HUES6 (cell line): ENCODE results near the gene DISC1.
"Not testable (repeated sequence)": the region's sequence is repeated elsewhere in the genome, so short reads cannot be mapped to it uniquely, and the experiment has no call there.

ENCODE experiments used
- H3K27ac ChIP-seq: 2 replicates; pipeline ENCODE4 v1.7.0; 2013; ENCODE audit warnings: low read depth, mild to moderate bottlenecking, low read length, inconsistent platforms
- H3K27me3 ChIP-seq: 2 replicates; pipeline ENCODE4 v1.6.1; 2013; ENCODE audit warnings: low read length; ENCODE audit not compliant: control insufficient read depth, insufficient read depth
- H3K36me3 ChIP-seq: 2 replicates; pipeline ENCODE4 v1.6.1; 2013; ENCODE audit warnings: low read length; ENCODE audit not compliant: control insufficient read depth, insufficient read depth
- H3K4me1 ChIP-seq: 2 replicates; pipeline ENCODE4 v1.6.1; 2013; ENCODE audit warnings: low read length; ENCODE audit not compliant: control insufficient read depth, insufficient read depth
- H3K4me3 ChIP-seq: 2 replicates; pipeline ENCODE4 v1.5.1; 2013; ENCODE audit warnings: low read depth, low read length
- H3K9ac ChIP-seq: one replicate; pipeline ENCODE4 v1.6.1; 2013; ENCODE audit warnings: mild to moderate bottlenecking, low read length
- H3K9me3 ChIP-seq: 2 replicates; pipeline ENCODE4 v1.6.1; 2013; ENCODE audit warnings: low read depth, low read length; ENCODE audit not compliant: control insufficient read depth, insufficient read depth

DISC1 gene

GRCh38 chr1:231949277-231950091, 322.9 kb downstream of the DISC1 start:
- Histone ChIP-seq H3K4me3 (no peak overlapping the region), H3K9me3 (0 out of 2 replicates have a peak, but pooled peaks cover 3% of the 10 kb centered on the region), H3K36me3 (no peaks in the 10 kb centered on the region), H3K27ac (no peak overlapping the region), H3K27me3 (no peaks in the 10 kb centered on the region), H3K4me1 (peaks cover 10% of the 10 kb centered on the region), H3K9ac (no peak overlapping the region)

GRCh38 chr1:231950331-231951128, 323.9 kb downstream of the DISC1 start:
- H3K9ac ChIP-seq = no peak overlapping the region
- H3K27ac ChIP-seq = no peak overlapping the region
- H3K9me3 ChIP-seq = 0 out of 2 replicates have a peak, but pooled peaks cover 3% of the 10 kb centered on the region
- no peak overlapping the region for H3K4me3 ChIP-seq
- H3K4me1 ChIP-seq = peaks cover 10% of the 10 kb centered on the region
- H3K27me3 ChIP-seq = no peaks in the 10 kb centered on the region
- H3K36me3 ChIP-seq = no peaks in the 10 kb centered on the region

DNA sequence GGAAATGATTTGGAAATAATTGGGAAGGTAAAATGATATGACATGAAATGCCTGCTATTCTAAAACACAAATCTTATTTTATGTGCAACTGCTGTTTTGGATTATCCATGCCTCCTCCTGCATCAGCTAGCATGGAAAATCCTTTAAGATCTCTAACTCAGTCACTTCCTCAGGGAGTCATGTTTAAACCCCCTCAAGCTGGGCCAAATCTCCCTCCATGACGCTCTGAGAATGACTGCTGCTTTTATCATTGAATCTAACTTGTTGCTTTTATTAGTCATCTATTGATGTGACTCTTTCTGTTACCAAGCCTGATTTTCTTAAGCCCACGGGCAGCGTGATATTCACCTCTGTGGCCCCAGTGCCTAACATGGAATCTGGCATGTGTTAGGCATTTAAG, 324.8 kb downstream of the DISC1 start:
- H3K4me3 ChIP-seq = no peak overlapping the region
- no peaks in the 10 kb centered on the region for H3K27me3 ChIP-seq
- H3K4me1 ChIP-seq = peaks cover 10% of the 10 kb centered on the region
- no peak overlapping the region for H3K27ac ChIP-seq
- H3K9ac ChIP-seq = no peak overlapping the region
- 0 out of 2 replicates have a peak, but pooled peaks cover 3% of the 10 kb centered on the region for H3K9me3 ChIP-seq
- no peaks in the 10 kb centered on the region for H3K36me3 ChIP-seq

GRCh38 chr1:231952154-231952553, 325.6 kb downstream of the DISC1 start:
- Histone ChIP-seq H3K9me3 (peaks cover 3% of the 10 kb centered on the region; the same call in 1 of the 2 replicates), H3K27me3 (no peaks in the 10 kb centered on the region), H3K27ac (no peak overlapping the region), H3K4me1 (peaks cover 10% of the 10 kb centered on the region), H3K9ac (no peak overlapping the region), H3K4me3 (no peak overlapping the region), H3K36me3 (no peaks in the 10 kb centered on the region)

GRCh38 chr1:231953660-231954059, 327.1 kb downstream of the DISC1 start:
- Histone ChIP-seq H3K9me3 (peaks cover 3% of the 10 kb centered on the region; the same call in 1 of the 2 replicates), H3K4me3 (no peak overlapping the region), H3K27me3 (no peaks in the 10 kb centered on the region), H3K36me3 (no peaks in the 10 kb centered on the region), H3K4me1 (peaks cover 10% of the 10 kb centered on the region), H3K27ac (no peak overlapping the region), H3K9ac (no peak overlapping the region)

DNA sequence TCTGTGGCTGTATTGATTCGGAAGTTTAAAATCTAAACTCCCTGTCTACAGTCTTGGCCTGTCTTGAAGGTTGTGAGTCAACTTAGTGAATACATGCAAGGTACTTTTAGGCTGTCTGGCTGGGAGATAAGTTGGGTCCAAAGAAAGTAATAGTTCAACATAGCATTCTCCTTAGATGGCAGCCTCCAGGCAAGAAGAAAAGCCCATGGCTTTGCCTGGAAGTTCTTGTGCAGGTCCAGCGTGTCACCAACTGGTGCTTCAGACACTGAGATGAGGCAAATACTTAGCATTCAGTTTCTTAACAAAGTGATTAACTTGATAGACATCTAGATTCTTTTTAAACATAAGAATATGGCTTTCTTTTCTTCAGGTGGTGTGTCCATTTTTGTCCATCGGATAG, 328.2 kb downstream of the DISC1 start:
- H3K36me3 ChIP-seq = no peaks in the 10 kb centered on the region
- no peak overlapping the region for H3K4me3 ChIP-seq
- H3K9ac ChIP-seq = no peak overlapping the region
- H3K9me3 ChIP-seq = peaks cover 3% of the 10 kb centered on the region; the same call in 1 of the 2 replicates
- H3K4me1 ChIP-seq = peaks cover 4% of the 10 kb centered on the region; the same call in 1 of the 2 replicates
- H3K27ac ChIP-seq = no peak overlapping the region
- H3K27me3 ChIP-seq = no peaks in the 10 kb centered on the region

DNA sequence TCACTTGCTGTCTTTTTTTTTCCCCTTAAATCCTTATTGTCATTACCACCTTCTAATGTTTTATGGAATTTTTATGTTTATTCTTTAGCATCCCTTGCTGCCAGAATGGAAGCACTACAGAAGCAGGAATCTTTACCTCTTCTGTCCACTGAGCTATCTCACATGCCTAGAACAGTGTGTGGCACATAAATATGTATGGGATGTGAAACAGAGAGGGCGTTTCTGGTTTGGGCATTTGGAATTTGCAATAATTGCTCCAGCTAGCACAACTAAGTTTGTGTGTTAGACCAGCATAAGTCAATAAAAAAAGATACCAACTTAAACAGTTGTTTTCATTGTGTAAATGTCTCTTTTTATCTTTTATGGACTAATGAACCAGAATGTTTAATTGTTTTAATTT, 330.8 kb downstream of the DISC1 start:
- H3K4me1 ChIP-seq = no peaks in the 10 kb centered on the region
- no peaks in the 10 kb centered on the region for H3K27me3 ChIP-seq
- no peak overlapping the region for H3K27ac ChIP-seq
- no peaks in the 10 kb centered on the region; the same call in 1 of the 2 replicates for H3K9me3 ChIP-seq
- H3K4me3 ChIP-seq = no peak overlapping the region
- no peaks in the 10 kb centered on the region for H3K36me3 ChIP-seq
- no peak overlapping the region for H3K9ac ChIP-seq

DNA sequence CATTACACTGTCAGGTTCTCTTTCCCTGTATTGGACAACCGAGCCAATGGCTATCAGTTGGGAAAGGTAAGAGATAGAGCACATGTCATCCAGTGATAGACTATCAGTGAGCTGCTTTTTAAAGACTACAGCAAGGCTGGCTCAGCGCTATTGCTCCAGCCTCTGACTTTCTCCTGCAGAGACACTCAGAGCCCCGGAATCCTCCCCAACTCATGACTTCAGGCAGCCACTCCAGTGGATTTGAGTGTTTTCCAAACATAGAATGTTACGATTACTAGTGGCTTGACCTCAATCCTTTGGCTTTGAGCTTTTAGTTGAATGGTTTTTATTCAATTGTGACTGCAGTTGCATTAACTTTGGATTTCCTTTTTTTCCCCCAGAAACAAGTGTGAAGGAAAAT, 331.9 kb downstream of the DISC1 start:
- Histone ChIP-seq H3K36me3 (no peaks in the 10 kb centered on the region), H3K9me3 (no peaks in the 10 kb centered on the region; the same call in 1 of the 2 replicates), H3K27me3 (no peaks in the 10 kb centered on the region)

GRCh38 chr1:231959225-231959884, 332.8 kb downstream of the DISC1 start:
- no peak overlapping the region for H3K9ac ChIP-seq
- no peaks in the 10 kb centered on the region for H3K27me3 ChIP-seq
- H3K4me3 ChIP-seq = no peak overlapping the region
- H3K9me3 ChIP-seq = no peaks in the 10 kb centered on the region; the same call in 1 of the 2 replicates
- no peaks in the 10 kb centered on the region for H3K36me3 ChIP-seq
- peaks cover 3% of the 10 kb centered on the region; the same call in 1 of the 2 replicates for H3K4me1 ChIP-seq
- no peak overlapping the region for H3K27ac ChIP-seq

More for the DNA sequence above, 331.9 kb downstream of the DISC1 start:
- H3K9ac ChIP-seq = no peak overlapping the region
- H3K4me1 ChIP-seq = no peaks in the 10 kb centered on the region
- no peak overlapping the region for H3K27ac ChIP-seq
- H3K4me3 ChIP-seq = no peak overlapping the region

- not testable (repeated sequence) for H3K27ac ChIP-seq, H3K4me1 ChIP-seq, H3K36me3 ChIP-seq, H3K4me3 ChIP-seq, H3K27me3 ChIP-seq, H3K9ac ChIP-seq, H3K9me3 ChIP-seq
Observed at GRCh38 chr1:231961801-231962200, 335.2 kb downstream of the DISC1 start.
